Measurements from ENCODE around the gene DGKZ. TPM values are rescaled to one million over a fixed set of nuclear protein-coding genes. Genes with fewer than 3 reads are reported as not detected.

DGKZ gene
- total and polyA plus RNA-seq, 4 donors = 15.8 to 61.1 (median 34.8) TPM

- no peak for ATAC-seq (ENCODE audit: low FRiP score)
- WGBS, 2 donors = 89 to 93% methylated on average over 2 of the region's 2 CpGs
- no peak overlapping the region for H3K4me3 ChIP-seq (ENCODE audit: low read length in 2 of 2)
- H3K36me3 ChIP-seq (ENCODE audit: control insufficient read depth in 1 of 2, insufficient read depth in 2 of 2, low read length in 1 of 2) = no peaks in the 10 kb centered on the region
- no peaks in the 10 kb centered on the region for H3K27me3 ChIP-seq (ENCODE audit: control insufficient read depth in 1 of 2, insufficient read depth in 2 of 2, low read length in 1 of 2)
- H3K27ac ChIP-seq (ENCODE audit: low read depth in 1 of 2, low read length in 2 of 2) = no peak overlapping the region
- H3K9me3 ChIP-seq (ENCODE audit: control insufficient read depth, low read length) = no peaks in the 10 kb centered on the region
- H3K4me1 ChIP-seq (ENCODE audit: control insufficient read depth in 1 of 2, insufficient read depth in 2 of 2, low read length in 2 of 2) = no peaks in the 10 kb centered on the region
- intact Hi-C loops (cut with DNase I) = no loop called here
- no peak for DNase-seq
Observed at GRCh38 chr11:46321757-46322156, 25.5 kb upstream of the DGKZ start.

- no peak overlapping the region for H3K27ac ChIP-seq (ENCODE audit: low read depth in 1 of 2, low read length in 2 of 2)
Observed at GRCh38 chr11:46322759-46323158, 24.5 kb upstream of the DGKZ start.

DNA sequence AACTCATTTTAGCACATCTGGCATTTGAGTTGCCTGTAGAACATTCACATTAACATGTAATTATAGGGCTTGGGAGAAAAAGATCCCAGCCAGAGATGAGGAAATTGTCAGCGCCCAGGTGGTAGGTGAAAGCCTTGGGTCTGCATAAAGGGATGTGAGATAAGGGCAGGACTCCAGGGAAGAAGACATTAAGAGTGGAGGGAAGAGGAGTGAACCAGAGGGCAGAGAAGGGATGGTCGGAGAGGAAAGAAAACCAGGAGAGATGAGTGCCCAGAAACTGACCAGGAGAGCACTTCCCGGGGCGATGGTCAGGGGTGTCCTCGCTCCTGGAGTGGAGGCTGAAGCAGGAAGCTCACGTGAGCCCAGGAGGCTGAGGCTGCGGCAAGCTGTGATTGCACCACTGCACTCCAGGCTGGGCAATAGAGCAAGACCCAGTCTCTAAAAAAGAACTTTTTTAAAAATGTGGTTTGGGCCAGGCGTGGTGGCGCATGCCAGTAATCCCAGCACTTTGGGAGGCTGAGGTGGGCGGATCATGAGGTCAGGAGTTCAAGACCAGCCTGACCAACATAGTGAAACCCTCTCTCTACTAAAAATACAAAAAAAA lies 20.3 kb upstream of the DGKZ start:
- intact Hi-C loops (cut with DNase I) = no loop called here
- no peaks in the 10 kb centered on the region for H3K27me3 ChIP-seq (ENCODE audit: control insufficient read depth in 1 of 2, insufficient read depth in 2 of 2, low read length in 1 of 2)
- H3K4me3 ChIP-seq (ENCODE audit: low read length in 2 of 2) = no peak overlapping the region
- no peaks in the 10 kb centered on the region for H3K36me3 ChIP-seq (ENCODE audit: control insufficient read depth in 1 of 2, insufficient read depth in 2 of 2, low read length in 1 of 2)
- no peak overlapping the region for H3K27ac ChIP-seq (ENCODE audit: low read depth in 1 of 2, low read length in 2 of 2)
- ATAC-seq (ENCODE audit: low FRiP score) (no peak), DNase-seq (no peak)
- no peaks in the 10 kb centered on the region for H3K4me1 ChIP-seq (ENCODE audit: control insufficient read depth in 1 of 2, insufficient read depth in 2 of 2, low read length in 2 of 2)
- no peaks in the 10 kb centered on the region for H3K9me3 ChIP-seq (ENCODE audit: control insufficient read depth, low read length)
- 86 to 89% methylated on average over 10 of the region's 10 CpGs for WGBS, 2 donors

More at GRCh38 chr11:46322759-46323158, 24.5 kb upstream of the DGKZ start:
- no peak overlapping the region for H3K4me3 ChIP-seq (ENCODE audit: low read length in 2 of 2)
- ATAC-seq (ENCODE audit: low FRiP score) (no peak), DNase-seq (no peak)
- H3K4me1 ChIP-seq (ENCODE audit: control insufficient read depth in 1 of 2, insufficient read depth in 2 of 2, low read length in 2 of 2) = no peaks in the 10 kb centered on the region
- no peaks in the 10 kb centered on the region for H3K9me3 ChIP-seq (ENCODE audit: control insufficient read depth, low read length)
- 84 to 85% methylated on average over 6 of the region's 6 CpGs for WGBS, 2 donors
- H3K27me3 ChIP-seq (ENCODE audit: control insufficient read depth in 1 of 2, insufficient read depth in 2 of 2, low read length in 1 of 2) = no peaks in the 10 kb centered on the region
- intact Hi-C loops (cut with DNase I) = no loop called here
- H3K36me3 ChIP-seq (ENCODE audit: control insufficient read depth in 1 of 2, insufficient read depth in 2 of 2, low read length in 1 of 2) = no peaks in the 10 kb centered on the region

DNA sequence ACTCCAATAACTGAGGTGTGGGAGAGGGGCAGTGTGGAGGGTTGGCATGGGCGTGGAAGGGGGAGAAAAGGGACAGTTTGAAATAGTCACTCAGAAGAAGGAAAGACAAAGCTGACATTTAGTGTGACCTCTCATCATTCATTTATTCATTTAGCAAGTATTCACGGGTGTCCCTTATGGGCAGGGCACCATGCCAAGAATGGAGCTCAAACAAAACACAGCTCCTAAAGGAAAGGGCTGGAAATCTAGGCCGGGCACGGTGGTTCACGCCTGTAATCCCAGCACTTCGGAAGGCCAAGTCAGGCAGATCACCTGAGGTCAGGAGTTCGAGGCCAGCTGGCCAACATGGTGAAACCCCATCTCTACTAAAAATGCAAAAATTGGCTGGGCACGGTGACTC lies 19.4 kb upstream of the DGKZ start:
- Histone ChIP-seq H3K27ac (ENCODE audit: low read depth in 1 of 2, low read length in 2 of 2) (no peak overlapping the region), H3K27me3 (ENCODE audit: control insufficient read depth in 1 of 2, insufficient read depth in 2 of 2, low read length in 1 of 2) (no peaks in the 10 kb centered on the region), H3K4me3 (ENCODE audit: low read length in 2 of 2) (no peak overlapping the region), H3K4me1 (ENCODE audit: control insufficient read depth in 1 of 2, insufficient read depth in 2 of 2, low read length in 2 of 2) (no peaks in the 10 kb centered on the region), H3K9me3 (ENCODE audit: control insufficient read depth, low read length) (no peaks in the 10 kb centered on the region), H3K36me3 (ENCODE audit: control insufficient read depth in 1 of 2, insufficient read depth in 2 of 2, low read length in 1 of 2) (no peaks in the 10 kb centered on the region)
- DNase-seq (no peak), ATAC-seq (ENCODE audit: low FRiP score) (no peak)
- intact Hi-C loops (cut with DNase I) = no loop called here
- 58% methylated on average over 8 of the region's 8 CpGs for WGBS, 2 donors

DNA sequence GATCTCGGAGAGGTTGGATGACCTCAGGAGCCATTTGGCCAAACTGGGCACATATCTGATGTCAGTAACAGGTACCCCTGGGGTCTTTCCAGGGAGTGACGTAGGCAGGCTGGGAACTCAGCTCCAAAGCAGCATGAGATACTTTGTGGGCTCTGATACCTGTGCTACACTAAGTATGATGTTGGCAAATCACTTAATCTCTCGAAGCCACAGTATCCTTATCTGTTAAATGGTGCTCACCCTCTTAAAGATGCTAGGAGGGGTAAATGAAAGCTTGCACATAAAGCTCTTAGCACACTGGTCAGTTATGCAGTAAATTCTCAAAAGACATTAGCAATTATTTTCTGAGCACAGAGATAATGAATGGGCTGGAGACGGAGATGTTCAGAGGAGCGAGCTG lies 17.1 kb upstream of the DGKZ start:
- ATAC-seq (ENCODE audit: low FRiP score) (no peak), DNase-seq (no peak)
- no peaks in the 10 kb centered on the region for H3K4me1 ChIP-seq (ENCODE audit: control insufficient read depth in 1 of 2, insufficient read depth in 2 of 2, low read length in 2 of 2)
- intact Hi-C loops (cut with DNase I) = no loop called here
- H3K27me3 ChIP-seq (ENCODE audit: control insufficient read depth in 1 of 2, insufficient read depth in 2 of 2, low read length in 1 of 2) = no peaks in the 10 kb centered on the region
- no peak overlapping the region for H3K27ac ChIP-seq (ENCODE audit: low read depth in 1 of 2, low read length in 2 of 2)
- WGBS, 2 donors = 55 to 61% methylated on average over 5 of the region's 5 CpGs
- no peaks in the 10 kb centered on the region for H3K9me3 ChIP-seq (ENCODE audit: control insufficient read depth, low read length)
- H3K36me3 ChIP-seq (ENCODE audit: control insufficient read depth in 1 of 2, insufficient read depth in 2 of 2, low read length in 1 of 2) = no peaks in the 10 kb centered on the region
- no peak overlapping the region for H3K4me3 ChIP-seq (ENCODE audit: low read length in 2 of 2)

DNA sequence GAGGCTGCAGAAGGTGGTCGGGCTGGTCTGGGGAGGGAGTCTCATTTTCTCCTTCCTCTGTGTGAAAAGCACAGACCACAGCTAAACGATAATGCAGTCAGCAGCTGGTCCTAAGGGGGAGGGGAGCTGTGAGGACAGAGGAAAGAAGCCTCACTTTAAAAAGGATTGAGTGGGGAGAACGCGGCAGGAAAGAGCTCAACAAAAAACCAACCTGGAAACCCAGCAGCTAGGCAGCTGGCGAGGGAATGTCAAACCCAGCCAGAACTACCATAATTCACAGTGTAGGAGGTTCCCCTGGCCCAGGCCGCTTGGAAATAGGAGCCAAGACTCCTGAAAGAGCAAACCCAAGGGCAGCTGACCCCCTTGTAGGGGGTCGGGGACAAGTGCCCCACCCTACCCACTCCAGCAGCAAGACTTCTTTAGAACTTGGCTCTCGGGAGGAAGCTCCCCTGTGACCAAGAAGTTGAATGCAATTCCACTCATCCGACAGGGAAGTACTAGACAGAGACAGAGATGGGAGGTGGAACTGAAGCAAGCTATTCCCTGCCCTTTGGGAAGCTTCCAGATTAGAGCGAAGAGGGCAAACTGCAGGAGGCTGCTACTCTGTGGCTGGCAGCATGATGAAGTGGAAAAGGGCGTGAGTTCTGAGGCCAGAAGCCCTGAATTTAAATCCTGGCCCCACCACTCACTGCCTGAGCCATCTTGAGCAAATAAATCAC lies 16.5 kb upstream of the DGKZ start:
- no peaks in the 10 kb centered on the region for H3K9me3 ChIP-seq (ENCODE audit: control insufficient read depth, low read length)
- H3K27me3 ChIP-seq (ENCODE audit: control insufficient read depth in 1 of 2, insufficient read depth in 2 of 2, low read length in 1 of 2) = no peaks in the 10 kb centered on the region
- H3K27ac ChIP-seq (ENCODE audit: low read depth in 1 of 2, low read length in 2 of 2) = no peak overlapping the region
- no peaks in the 10 kb centered on the region for H3K36me3 ChIP-seq (ENCODE audit: control insufficient read depth in 1 of 2, insufficient read depth in 2 of 2, low read length in 1 of 2)
- ATAC-seq (ENCODE audit: low FRiP score) (no peak), DNase-seq (no peak)
- intact Hi-C loops (cut with DNase I) = no loop called here
- H3K4me3 ChIP-seq (ENCODE audit: low read length in 2 of 2) = no peak overlapping the region
- WGBS, 2 donors = 34% methylated on average over 11 of the region's 11 CpGs
- no peaks in the 10 kb centered on the region for H3K4me1 ChIP-seq (ENCODE audit: control insufficient read depth in 1 of 2, insufficient read depth in 2 of 2, low read length in 2 of 2)

DNA sequence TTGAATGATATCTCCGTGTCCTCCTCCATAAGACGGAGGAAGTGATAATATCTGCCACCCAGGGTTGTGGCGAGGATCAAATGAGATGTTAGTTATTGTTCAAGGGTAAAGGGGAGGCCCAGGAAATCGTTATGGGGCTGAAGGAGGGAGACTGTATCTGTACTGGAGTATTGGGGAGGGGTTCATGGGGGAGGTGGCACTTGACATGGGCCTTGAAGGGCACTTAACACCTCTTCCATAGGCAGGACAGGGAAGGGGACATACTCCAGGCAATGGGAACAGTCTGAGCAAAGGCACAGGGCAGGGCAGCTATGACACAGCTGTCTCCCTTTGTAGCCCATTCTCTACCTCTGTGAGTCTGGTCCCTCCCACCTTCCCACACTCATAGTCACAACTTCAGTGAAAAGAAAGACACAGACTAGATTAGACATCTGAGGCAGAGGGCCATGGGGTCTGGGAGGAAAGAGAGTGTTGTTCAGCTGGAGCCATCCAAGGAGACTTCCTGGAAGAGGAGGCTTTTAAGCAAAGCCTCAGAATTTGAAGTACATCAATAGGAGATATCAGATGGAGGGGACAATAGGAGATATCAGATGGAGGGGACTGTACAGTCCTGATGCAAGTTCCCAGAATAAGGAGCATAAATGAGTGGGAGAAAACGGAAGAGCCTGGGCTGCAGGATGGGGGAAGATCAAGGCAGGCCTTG lies 15.8 kb upstream of the DGKZ start:
- 82 to 85% methylated on average over 5 of the region's 5 CpGs for WGBS, 2 donors
- Histone ChIP-seq H3K27me3 (ENCODE audit: control insufficient read depth in 1 of 2, insufficient read depth in 2 of 2, low read length in 1 of 2) (no peaks in the 10 kb centered on the region), H3K4me3 (ENCODE audit: low read length in 2 of 2) (no peak overlapping the region), H3K27ac (ENCODE audit: low read depth in 1 of 2, low read length in 2 of 2) (no peak overlapping the region), H3K9me3 (ENCODE audit: control insufficient read depth, low read length) (no peaks in the 10 kb centered on the region), H3K36me3 (ENCODE audit: control insufficient read depth in 1 of 2, insufficient read depth in 2 of 2, low read length in 1 of 2) (no peaks in the 10 kb centered on the region), H3K4me1 (ENCODE audit: control insufficient read depth in 1 of 2, insufficient read depth in 2 of 2, low read length in 2 of 2) (no peaks in the 10 kb centered on the region)
- ATAC-seq (ENCODE audit: low FRiP score) = no peak
- intact Hi-C loops (cut with DNase I) = no loop called here
- no peak for DNase-seq

- Histone ChIP-seq H3K27me3 (ENCODE audit: control insufficient read depth in 1 of 2, insufficient read depth in 2 of 2, low read length in 1 of 2) (no peaks in the 10 kb centered on the region), H3K27ac (ENCODE audit: low read depth in 1 of 2, low read length in 2 of 2) (no peak overlapping the region), H3K4me1 (ENCODE audit: control insufficient read depth in 1 of 2, insufficient read depth in 2 of 2, low read length in 2 of 2) (no peaks in the 10 kb centered on the region), H3K36me3 (ENCODE audit: control insufficient read depth in 1 of 2, insufficient read depth in 2 of 2, low read length in 1 of 2) (no peaks in the 10 kb centered on the region), H3K9me3 (ENCODE audit: control insufficient read depth, low read length) (no peaks in the 10 kb centered on the region), H3K4me3 (ENCODE audit: low read length in 2 of 2) (no peak overlapping the region)
- DNase-seq (no peak), ATAC-seq (ENCODE audit: low FRiP score) (no peak)
- WGBS, 2 donors = 31 to 33% methylated on average over 8 of the region's 8 CpGs
- intact Hi-C loops (cut with DNase I) = no loop called here
Observed at GRCh38 chr11:46332093-46332567, 15.1 kb upstream of the DGKZ start.
